ENCODE results near the gene CTSW. TPM values are rescaled to one million over a fixed set of nuclear protein-coding genes. Genes with fewer than 3 reads are reported as not detected.
A peak's percentile ranks its signal among the peaks of the same experiment; 100 is the strongest.
"Not testable (repeated sequence)": the region's sequence is repeated elsewhere in the genome, so short reads cannot be mapped to it uniquely, and the experiment has no call there.

CTSW gene
- total RNA-seq, 4 donors from 2014 or later: 1.1 to 1.8 TPM; not detected in 2

DNA sequence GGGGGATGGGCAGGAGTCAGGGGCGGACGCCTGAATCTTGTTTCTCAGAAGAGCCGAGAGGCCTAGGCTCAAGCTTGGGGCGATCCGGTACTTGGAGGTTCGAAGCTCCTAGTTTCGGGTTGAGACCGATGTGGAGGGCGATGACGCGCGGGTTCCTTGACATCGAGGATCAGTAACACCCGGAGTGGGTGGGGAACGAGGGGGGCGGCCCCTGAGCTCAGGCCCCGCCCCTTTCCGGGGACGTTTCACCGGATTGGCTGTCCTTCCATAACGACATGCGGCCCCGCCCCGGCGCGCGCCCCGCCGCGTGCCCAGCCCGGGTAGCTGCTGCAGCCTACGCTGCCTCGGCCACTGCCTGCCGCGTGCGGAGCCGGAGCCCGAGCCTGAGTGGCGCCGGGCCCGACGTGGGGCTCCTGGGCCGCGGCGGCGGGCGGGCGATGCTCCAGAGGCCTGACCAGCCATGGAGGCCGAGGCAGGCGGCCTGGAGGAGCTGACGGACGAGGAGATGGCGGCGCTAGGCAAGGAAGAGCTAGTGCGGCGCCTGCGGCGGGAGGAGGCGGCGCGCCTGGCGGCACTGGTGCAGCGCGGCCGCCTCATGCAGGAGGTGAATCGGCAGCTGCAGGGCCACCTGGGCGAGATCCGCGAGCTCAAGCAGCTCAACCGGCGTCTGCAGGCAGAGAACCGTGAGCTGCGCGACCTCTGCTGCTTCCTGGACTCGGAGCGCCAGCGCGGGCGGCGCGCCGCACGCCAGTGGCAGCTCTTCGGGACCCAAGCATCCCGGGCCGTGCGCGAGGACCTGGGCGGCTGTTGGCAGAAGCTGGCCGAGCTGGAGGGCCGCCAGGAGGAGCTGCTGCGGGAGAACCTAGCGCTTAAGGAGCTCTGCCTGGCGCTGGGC is 10.9 kb downstream of the CTSW start, which contains the start of gene CCDC85B:
Gene CCDC85B, plus strand, starts transcription at position 350 of the 895 bp plus-strand sequence. Its CDS starts 111 bp downstream, at position 461.
- Histone ChIP-seq H3K4me3 (peak within 1 kb of the TSS; percentile 45 to 79 (median 69)), H3K4me1 (peaks cover 39 to 73% (median 58%) of the 10 kb centered on the region in 4 donors), H3K36me3 (no peaks in the 10 kb centered on the region), H3K9me3 (no peaks in the 10 kb centered on the region), H3K27ac (peak within 1 kb of the TSS; percentile 95 to 99 (median 97)), H3K27me3 (no peaks in the 10 kb centered on the region)
- peak; percentile 99 for DNase-seq
- in situ Hi-C loops (cut with MboI; ENCODE audit: low pct_ligation_motif_present in 1 of 4, low pct_unique_long_range_greater_than_20kb in 1 of 4, low sequenced_read_pairs in 3 of 4): loop anchor here in 2 of 4 donors (25.0 kb wide), 1 partner anchor 97 kb away; no protein-coding TSS in a partner anchor
- TF ChIP-seq, protein P1, sequence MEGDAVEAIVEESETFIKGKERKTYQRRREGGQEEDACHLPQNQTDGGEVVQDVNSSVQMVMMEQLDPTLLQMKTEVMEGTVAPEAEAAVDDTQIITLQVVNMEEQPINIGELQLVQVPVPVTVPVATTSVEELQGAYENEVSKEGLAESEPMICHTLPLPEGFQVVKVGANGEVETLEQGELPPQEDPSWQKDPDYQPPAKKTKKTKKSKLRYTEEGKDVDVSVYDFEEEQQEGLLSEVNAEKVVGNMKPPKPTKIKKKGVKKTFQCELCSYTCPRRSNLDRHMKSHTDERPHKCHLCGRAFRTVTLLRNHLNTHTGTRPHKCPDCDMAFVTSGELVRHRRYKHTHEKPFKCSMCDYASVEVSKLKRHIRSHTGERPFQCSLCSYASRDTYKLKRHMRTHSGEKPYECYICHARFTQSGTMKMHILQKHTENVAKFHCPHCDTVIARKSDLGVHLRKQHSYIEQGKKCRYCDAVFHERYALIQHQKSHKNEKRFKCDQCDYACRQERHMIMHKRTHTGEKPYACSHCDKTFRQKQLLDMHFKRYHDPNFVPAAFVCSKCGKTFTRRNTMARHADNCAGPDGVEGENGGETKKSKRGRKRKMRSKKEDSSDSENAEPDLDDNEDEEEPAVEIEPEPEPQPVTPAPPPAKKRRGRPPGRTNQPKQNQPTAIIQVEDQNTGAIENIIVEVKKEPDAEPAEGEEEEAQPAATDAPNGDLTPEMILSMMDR (IDR thresholded peaks at IDR 0.05): peak in 3 of 5 experiments; percentile 11 to 48 (median 31)
- TF ChIP-seq EP300 (IDR thresholded peaks at IDR 0.05; ENCODE audit: low read depth) (no peak), POLR2A (IDR thresholded peaks at IDR 0.05) (peak; percentile 81), POLR2AphosphoS5 (IDR thresholded peaks at IDR 0.05) (peak; percentile 86 to 97 (median 95))
- intact Hi-C loops (cut with DNase I; ENCODE audit: low total_unique reads): no loop called here
- 1% methylated on average over 27 of the region's 94 CpGs; no CpG with 5 or more reads in 1 of the 2 donors for WGBS, 2 donors (ENCODE audit: low coverage in 1 of 2)

DNA sequence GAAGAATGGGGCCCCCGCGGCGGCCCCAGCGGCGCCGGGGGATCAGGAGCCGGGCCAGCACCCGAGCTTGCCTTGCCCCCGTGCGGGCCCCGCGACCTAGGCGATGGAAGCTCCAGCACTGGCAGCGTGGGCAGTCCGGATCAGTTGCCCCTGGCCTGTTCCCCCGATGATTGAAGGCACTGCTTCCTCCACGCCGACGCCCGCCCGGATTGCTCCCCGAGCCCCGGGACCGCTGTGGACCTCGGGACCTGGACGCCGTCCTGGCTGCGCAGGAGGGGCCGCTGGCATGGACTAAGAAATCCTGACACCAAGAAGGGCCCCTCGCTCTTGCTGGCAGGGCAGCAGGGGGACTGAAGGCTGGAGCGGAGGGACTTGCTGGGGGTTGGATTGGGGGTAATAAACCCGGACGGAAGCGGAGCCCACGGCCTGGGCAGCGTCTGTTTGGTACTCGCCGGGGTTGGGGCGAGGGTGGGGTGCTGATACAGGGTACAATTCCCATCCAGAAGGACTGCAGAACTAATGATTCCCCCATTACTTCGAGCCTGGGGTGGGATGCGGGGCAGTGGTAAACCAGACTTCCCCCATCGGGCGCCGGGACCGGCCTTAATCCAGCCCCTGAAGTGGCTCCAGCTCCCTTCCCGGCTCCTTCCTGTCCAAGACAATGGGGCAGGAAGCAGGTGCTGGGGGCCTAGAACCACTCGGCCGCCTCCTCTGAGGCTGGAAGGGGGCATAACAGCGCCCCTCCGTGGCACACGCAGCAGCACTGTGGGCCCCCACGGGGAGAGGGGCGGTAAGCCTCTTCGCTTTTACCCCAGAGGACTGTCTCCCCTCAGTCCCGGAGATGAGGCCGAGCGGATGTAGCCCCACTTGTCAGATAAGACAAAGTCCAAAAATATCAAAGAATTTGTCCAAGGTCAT is 11.8 kb downstream of the CTSW start:
- peaks cover 39 to 72% (median 58%) of the 10 kb centered on the region in 4 donors for H3K4me1 ChIP-seq
- in situ Hi-C loops (cut with MboI; ENCODE audit: low pct_ligation_motif_present in 1 of 4, low pct_unique_long_range_greater_than_20kb in 1 of 4, low sequenced_read_pairs in 3 of 4): loop anchor here in 2 of 4 donors (25.0 kb wide), 1 partner anchor 96 kb away; no protein-coding TSS in a partner anchor
- intact Hi-C loops (cut with DNase I; ENCODE audit: low total_unique reads): no loop called here

GRCh38 chr11:65892137-65892540 is 12.5 kb downstream of the CTSW start:
- H3K36me3 ChIP-seq; H3K27me3 ChIP-seq; intact Hi-C loops (cut with DNase I; ENCODE audit: low total_unique reads); H3K9me3 ChIP-seq: not testable (repeated sequence)
- H3K27ac ChIP-seq: peak overlapping the region; percentile 95 to 99 (median 97)
- H3K4me1 ChIP-seq: peaks cover 39 to 66% (median 57%) of the 10 kb centered on the region in 4 donors
- WGBS, 2 donors (ENCODE audit: low coverage in 1 of 2): 70% methylated on average over 5 of the region's 5 CpGs; no CpG with 5 or more reads in 1 of the 2 donors
- peak; percentile 8 for DNase-seq
- in situ Hi-C loops (cut with MboI; ENCODE audit: low pct_ligation_motif_present in 1 of 4, low pct_unique_long_range_greater_than_20kb in 1 of 4, low sequenced_read_pairs in 3 of 4): loop anchor here in 2 of 4 donors (25.0 kb wide), 1 partner anchor 95 kb away; no protein-coding TSS in a partner anchor
- H3K4me3 ChIP-seq: peak overlapping the region in 2 of 4 donors; percentile 65 to 79

More for the DNA sequence above, 11.8 kb downstream of the CTSW start:
- DNase-seq: no peak
- H3K36me3 ChIP-seq: no peaks in the 10 kb centered on the region
- H3K4me3 ChIP-seq: peak overlapping the region; percentile 45 to 79 (median 69)
- WGBS, 2 donors (ENCODE audit: low coverage in 1 of 2): 5% methylated on average over 54 of the region's 57 CpGs; no CpG with 5 or more reads in 1 of the 2 donors
- peak; percentile 17 for TF ChIP-seq POLR2A (IDR thresholded peaks at IDR 0.05)
- no peak for TF ChIP-seq EP300 (IDR thresholded peaks at IDR 0.05; ENCODE audit: low read depth)
- TF ChIP-seq POLR2AphosphoS5 (IDR thresholded peaks at IDR 0.05): peak in 1 of 3 donors; percentile 22
- TF ChIP-seq, protein P1 (IDR thresholded peaks at IDR 0.05): no peak
- H3K27me3 ChIP-seq: no peaks in the 10 kb centered on the region
- H3K9me3 ChIP-seq: no peaks in the 10 kb centered on the region
- H3K27ac ChIP-seq: peak overlapping the region; percentile 95 to 99 (median 97)

DNA sequence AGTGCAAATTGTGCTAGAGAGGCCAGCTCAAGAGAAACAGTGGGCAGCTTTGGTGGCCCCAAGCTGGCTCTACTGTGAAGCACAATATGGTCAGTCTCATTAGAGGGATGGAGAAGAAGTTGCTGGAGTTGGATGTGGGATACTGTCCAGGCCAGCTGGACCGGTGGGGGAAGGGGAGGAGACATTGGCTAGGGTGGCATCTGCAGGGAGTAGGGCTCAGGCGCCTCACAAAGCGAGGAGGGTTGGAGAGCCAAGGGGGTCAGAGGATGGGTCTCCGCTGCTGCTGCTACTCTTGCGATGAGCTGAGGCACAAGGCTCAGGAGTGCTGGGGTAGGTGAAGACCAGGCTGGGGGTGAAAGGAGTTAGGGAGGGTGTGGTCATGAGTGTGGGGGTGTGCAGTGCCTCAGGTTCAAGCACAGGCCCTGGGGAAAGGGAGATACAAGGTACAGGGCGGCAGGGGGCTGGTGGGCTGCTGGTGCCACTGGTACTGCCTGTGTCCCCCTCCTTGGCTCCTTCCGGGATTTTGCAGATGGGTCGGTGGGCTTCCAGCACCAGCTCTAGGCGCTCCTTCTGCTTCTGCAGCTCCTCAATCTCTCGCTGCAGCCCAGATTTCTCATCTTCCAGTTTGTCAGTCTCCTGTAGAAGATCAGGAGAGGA is 13.2 kb downstream of the CTSW start:
- peak overlapping the region in 1 of 4 donors; percentile 25 for H3K4me3 ChIP-seq
- intact Hi-C loops (cut with DNase I; ENCODE audit: low total_unique reads): no loop called here
- 76 to 80% methylated on average over 3 to 10 of the region's 10 CpGs for WGBS, 2 donors (ENCODE audit: low coverage in 1 of 2)
- H3K36me3 ChIP-seq: no peaks in the 10 kb centered on the region
- no peaks in the 10 kb centered on the region for H3K9me3 ChIP-seq
- H3K27ac ChIP-seq: peak overlapping the region; percentile 95 to 99 (median 97)
- no peak for DNase-seq
- no peaks in the 10 kb centered on the region for H3K27me3 ChIP-seq
- TF ChIP-seq EP300 (IDR thresholded peaks at IDR 0.05; ENCODE audit: low read depth): no peak
- TF ChIP-seq POLR2AphosphoS5 (IDR thresholded peaks at IDR 0.05): no peak
- TF ChIP-seq, protein P1 (IDR thresholded peaks at IDR 0.05): no peak
- TF ChIP-seq POLR2A (IDR thresholded peaks at IDR 0.05): no peak
- peaks cover 34 to 59% (median 50%) of the 10 kb centered on the region in 4 donors for H3K4me1 ChIP-seq
- in situ Hi-C loops (cut with MboI; ENCODE audit: low pct_ligation_motif_present in 1 of 4, low pct_unique_long_range_greater_than_20kb in 1 of 4, low sequenced_read_pairs in 3 of 4): loop anchor here in 2 of 4 donors (25.0 kb wide), 1 partner anchor 95 kb away; no protein-coding TSS in a partner anchor

Measured in transverse colon (tissue), 4 donors.